Gastroesophageal sphincter (tissue), 3 donors: Measurements from ENCODE around the gene TMEM239.

Experiments used
- CTCF ChIP-seq, 4 experiments: fragments of 200-600 bp in 2 of 4; fragments of 450-650 bp in 2 of 4; sonication (generic) in 1 of 4; IDR thresholded peaks; one replicate each; pipeline ENCODE4 v1.5.1; 2017 to 2019; ENCODE audit warnings: antibody characterized with exemption in 4 of 4, mild to moderate bottlenecking in 2 of 4, moderate library complexity in 2 of 4
- EP300 ChIP-seq: sonication (generic); formaldehyde crosslinking; IDR thresholded peaks from one replicate; pipeline ENCODE4 v1.6.1; 2017; ENCODE audit warnings: antibody characterized with exemption, mild to moderate bottlenecking
- POLR2A ChIP-seq, 2 donors: fragments of 450-650 bp; IDR thresholded peaks; one replicate each; pipeline ENCODE4 v1.6.1; 2017; ENCODE audit warnings: antibody characterized with exemption in 2 of 2, mild to moderate bottlenecking in 2 of 2, moderate library complexity in 1 of 2
- POLR2AphosphoS5 ChIP-seq: sonication (generic); formaldehyde crosslinking; IDR thresholded peaks from one replicate; pipeline ENCODE4 v1.6.1; 2017; ENCODE audit warnings: antibody characterized with exemption

GRCh38 chr20:2865630-2866029 lies 49.5 kb downstream of the TMEM239 start:
- TF ChIP-seq EP300 (no peak), CTCF (IDR thresholded peaks at IDR 0.05) (no peak), POLR2A (IDR thresholded peaks at IDR 0.05) (no peak), POLR2AphosphoS5 (no peak)
